Fibroblast of pulmonary artery (primary cell): Measurements from ENCODE around the gene HIVEP3.

Source experiments
- DNase-seq: peaks from one replicate; pipeline ENCODE4 v3.0.0-alpha.2; 2010; ENCODE audit warnings: low read depth
- H3K4me3 ChIP-seq: replicated peaks from 2 replicates; pipeline ENCODE4 v1.5.1; 2011; ENCODE audit warnings: low read depth, mild to moderate bottlenecking, control low read depth, low read length, moderate library complexity
- CTCF ChIP-seq: IDR thresholded peaks from 2 replicates; pipeline ENCODE4 v1.5.1; 2011; ENCODE audit warnings: mild to moderate bottlenecking, control low read depth, low read length, inconsistent platforms; ENCODE audit errors: missing control alignments

Gene HIVEP3

GRCh38 chr1:41650028-41650880 lies 268.5 kb downstream of the HIVEP3 start:
- no peak overlapping the region for H3K4me3 ChIP-seq
- DNase-seq, result no peak
- no peak for TF ChIP-seq CTCF

DNA sequence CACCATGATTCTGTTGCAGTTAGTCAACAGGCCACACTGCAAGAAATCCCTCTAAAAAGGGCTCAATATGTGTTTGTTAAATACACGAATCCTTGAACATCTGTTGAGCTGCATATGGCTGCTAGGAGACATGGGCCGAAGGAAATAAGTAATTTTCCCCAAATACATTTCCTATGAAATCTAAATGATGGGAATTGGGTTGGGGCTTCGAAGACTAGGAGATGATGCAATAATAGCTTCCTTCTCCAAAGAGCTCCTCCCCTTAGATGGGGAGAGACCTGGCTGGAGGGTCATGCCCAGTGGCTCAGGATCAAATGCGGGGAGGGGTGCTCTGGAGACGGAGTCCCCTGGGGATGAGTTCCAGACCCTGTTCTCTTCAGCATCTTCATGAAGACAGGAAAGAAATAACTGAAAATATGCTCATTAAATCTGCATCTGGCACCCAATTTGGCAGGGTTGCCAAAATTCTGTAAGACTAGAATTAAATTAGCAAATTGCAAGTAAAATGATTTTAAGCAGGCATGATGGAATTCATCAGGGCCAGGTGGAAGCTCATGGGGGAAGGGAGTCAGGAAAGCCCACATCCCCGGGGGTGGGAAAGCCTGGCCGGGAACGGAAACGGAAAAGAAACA lies 269.2 kb downstream of the HIVEP3 start:
- H3K4me3 ChIP-seq, result no peak overlapping the region
- DNase-seq, result no peak

DNA sequence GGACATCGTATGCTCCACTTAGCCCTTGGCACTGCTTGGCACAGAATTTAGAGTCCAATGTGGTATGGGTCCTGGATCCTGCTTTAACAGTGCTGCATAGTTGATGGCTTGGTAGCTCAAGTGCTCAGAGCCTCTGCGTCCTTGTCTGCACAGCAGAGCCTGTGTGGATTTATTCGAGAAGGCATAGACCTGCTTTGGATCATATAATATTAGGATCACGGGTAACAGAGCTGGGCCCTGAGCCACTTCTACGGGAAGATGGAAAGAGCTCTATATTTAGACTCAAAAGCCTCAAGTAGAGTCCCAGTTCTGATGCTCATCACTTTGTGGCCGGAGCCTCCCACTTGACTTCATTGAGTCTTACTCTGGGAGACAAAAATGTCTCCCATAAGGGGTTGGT lies 269.9 kb downstream of the HIVEP3 start:
- DNase-seq, result no peak
- TF ChIP-seq CTCF, result no peak

More for the DNA sequence above, 269.2 kb downstream of the HIVEP3 start:
- TF ChIP-seq CTCF, result no peak

GRCh38 chr1:41648230-41648629 lies 270.5 kb downstream of the HIVEP3 start:
- no peak for TF ChIP-seq CTCF
- no peak overlapping the region for H3K4me3 ChIP-seq
- DNase-seq, result no peak

More for the DNA sequence above, 269.9 kb downstream of the HIVEP3 start:
- no peak overlapping the region for H3K4me3 ChIP-seq

- no peak for TF ChIP-seq CTCF
- H3K4me3 ChIP-seq, result no peak overlapping the region
- no peak for DNase-seq
Measured at GRCh38 chr1:41647221-41648135, 271.2 kb downstream of the HIVEP3 start.

- no peak overlapping the region for H3K4me3 ChIP-seq
- no peak for DNase-seq
- TF ChIP-seq CTCF, result no peak
Measured at GRCh38 chr1:41646186-41646585, 272.5 kb downstream of the HIVEP3 start.
